Right atrium auricular region (tissue), 2 donors: Measurements from ENCODE around the gene NPHP4. TPM values are rescaled to one million over a fixed set of nuclear protein-coding genes. Genes with fewer than 3 reads are reported as not detected.

Source experiments
- DNase-seq: peaks from one replicate; pipeline ENCODE4 v3.0.0-alpha.2; 2019; ENCODE audit warnings: low spot score
- H3K27ac ChIP-seq, 2 donors: fragments of 200-600 bp; sonication (generic); 1 replicate in 1 of 2; 2 replicates in 1 of 2; pipeline ENCODE4 v1.5.1; 2016 to 2019
- H3K27me3 ChIP-seq, 2 donors: fragments of 200-600 bp; sonication (generic); one replicate each; pipeline versions ENCODE4 v1.5.1 to v1.6.0; 2017 to 2019
- H3K36me3 ChIP-seq: fragments of 200-600 bp; sonication (generic); one replicate; pipeline ENCODE4 v1.5.1; 2016
- H3K4me1 ChIP-seq, 2 donors: fragments of 200-600 bp; sonication (generic); one replicate each; pipeline versions ENCODE4 v1.5.1 to v1.6.0; 2017 to 2019
- H3K4me3 ChIP-seq, 2 donors: fragments of 200-600 bp; sonication (generic); 1 replicate in 1 of 2; 2 replicates in 1 of 2; pipeline ENCODE4 v1.5.1; 2017 to 2019; ENCODE audit warnings: mild to moderate bottlenecking in 1 of 2, moderate library complexity in 1 of 2
- H3K9me3 ChIP-seq, 2 donors: fragments of 200-600 bp; sonication (generic); one replicate each; pipeline ENCODE4 v1.5.1; 2019
- total RNA-seq, 2 donors: library from RNA; depleted of rRNA; stranded (reverse); fragments of >200 nt; gene quantifications; one replicate each; pipeline ENCODE4 v1.1.0, GENCODE V29; 2016
- TF ChIP-seq, protein P1 (sequence below), 2 donors: fragments of 200-600 bp; sonication (generic); IDR thresholded peaks; one replicate each; pipeline ENCODE4 v1.5.1; 2019; ENCODE audit warnings: antibody characterized with exemption in 2 of 2

The NPHP4 gene
- total RNA-seq, 2 donors from 2014 or later = 3.0 to 4.3 TPM

DNA sequence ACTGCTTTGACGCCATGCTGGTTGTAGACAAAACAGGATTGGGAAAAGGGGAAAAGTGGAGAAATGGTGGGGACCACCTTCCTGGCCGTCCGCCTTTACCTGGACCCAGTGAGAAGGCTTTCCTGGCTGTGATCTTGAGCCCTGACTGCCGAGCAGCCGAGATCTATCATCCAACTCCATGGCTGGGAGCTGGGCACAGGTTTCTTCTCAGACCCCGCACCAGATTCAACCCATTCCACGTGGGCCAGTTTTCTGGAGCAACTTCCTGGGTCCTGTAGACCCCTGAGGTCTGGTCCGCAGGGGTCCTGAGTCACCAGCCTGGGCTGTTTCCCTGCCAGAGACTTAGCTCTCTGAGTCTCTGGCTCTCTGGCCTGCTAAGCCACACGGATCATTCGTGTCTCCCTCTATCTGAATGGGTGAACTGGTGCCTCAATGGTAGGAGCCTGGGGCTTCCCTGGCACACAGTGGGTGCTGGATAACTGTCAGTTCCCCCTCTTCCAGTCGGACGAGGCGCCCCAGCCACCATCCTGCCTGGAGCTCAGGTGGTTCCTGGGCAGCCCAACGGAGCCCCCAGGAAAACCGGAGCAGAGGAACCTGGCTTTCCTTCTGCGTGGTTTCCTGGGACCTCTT is 4.5 kb upstream of the NPHP4 start:
- no peaks in the 10 kb centered on the region for H3K9me3 ChIP-seq
- no peaks in the 10 kb centered on the region for H3K27me3 ChIP-seq
- no peak overlapping the region for H3K27ac ChIP-seq
- no peak for DNase-seq
- peaks cover 0 to 23% of the 10 kb centered on the region in 2 donors for H3K4me1 ChIP-seq
- no peak overlapping the region for H3K4me3 ChIP-seq
- no peaks in the 10 kb centered on the region for H3K36me3 ChIP-seq
- TF ChIP-seq, protein P1, sequence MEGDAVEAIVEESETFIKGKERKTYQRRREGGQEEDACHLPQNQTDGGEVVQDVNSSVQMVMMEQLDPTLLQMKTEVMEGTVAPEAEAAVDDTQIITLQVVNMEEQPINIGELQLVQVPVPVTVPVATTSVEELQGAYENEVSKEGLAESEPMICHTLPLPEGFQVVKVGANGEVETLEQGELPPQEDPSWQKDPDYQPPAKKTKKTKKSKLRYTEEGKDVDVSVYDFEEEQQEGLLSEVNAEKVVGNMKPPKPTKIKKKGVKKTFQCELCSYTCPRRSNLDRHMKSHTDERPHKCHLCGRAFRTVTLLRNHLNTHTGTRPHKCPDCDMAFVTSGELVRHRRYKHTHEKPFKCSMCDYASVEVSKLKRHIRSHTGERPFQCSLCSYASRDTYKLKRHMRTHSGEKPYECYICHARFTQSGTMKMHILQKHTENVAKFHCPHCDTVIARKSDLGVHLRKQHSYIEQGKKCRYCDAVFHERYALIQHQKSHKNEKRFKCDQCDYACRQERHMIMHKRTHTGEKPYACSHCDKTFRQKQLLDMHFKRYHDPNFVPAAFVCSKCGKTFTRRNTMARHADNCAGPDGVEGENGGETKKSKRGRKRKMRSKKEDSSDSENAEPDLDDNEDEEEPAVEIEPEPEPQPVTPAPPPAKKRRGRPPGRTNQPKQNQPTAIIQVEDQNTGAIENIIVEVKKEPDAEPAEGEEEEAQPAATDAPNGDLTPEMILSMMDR (IDR thresholded peaks at IDR 0.05) = no peak

DNA sequence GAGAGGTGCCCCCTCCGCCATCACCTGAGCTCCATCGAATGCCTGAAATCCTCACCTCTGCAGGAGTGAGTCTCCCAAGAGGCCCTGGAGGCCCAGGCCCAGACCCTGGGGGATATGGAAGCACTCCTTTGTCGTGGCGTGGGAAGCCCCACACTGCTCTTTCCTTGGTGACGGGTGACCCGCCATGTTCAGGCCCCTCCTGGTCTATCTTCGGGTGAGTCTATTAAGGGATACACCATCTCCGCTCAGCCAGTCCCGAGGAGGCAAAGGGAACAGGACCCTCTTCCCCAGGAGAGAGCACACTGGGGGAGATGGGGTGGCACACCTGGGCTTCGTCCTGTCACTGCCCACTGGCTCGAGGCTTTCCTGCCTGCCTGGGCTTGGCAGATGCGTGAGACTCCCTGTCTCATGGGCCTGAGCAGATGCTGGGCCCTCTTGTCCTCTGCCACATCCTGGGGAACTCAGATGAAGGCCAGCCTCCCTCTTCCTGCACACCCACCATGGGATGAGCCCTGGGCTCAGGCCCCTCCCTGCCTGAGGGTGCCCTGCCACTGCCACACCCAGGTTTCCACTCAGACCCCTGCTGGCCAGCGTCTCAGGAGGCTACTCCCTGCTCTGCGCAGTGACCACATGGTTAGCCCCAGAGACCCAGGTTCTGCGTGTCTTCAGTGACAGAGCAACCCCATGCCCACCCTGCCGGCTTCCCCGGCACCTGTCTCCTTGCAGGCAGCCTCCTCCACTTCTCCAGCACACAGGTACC is 3.8 kb upstream of the NPHP4 start:
- Histone ChIP-seq H3K9me3 (no peaks in the 10 kb centered on the region), H3K4me3 (no peak overlapping the region), H3K27ac (no peak overlapping the region), H3K36me3 (no peaks in the 10 kb centered on the region), H3K27me3 (no peaks in the 10 kb centered on the region), H3K4me1 (peaks cover 0 to 20% of the 10 kb centered on the region in 2 donors)
- DNase-seq = no peak
- TF ChIP-seq, protein P1 (IDR thresholded peaks at IDR 0.05) = no peak

DNA sequence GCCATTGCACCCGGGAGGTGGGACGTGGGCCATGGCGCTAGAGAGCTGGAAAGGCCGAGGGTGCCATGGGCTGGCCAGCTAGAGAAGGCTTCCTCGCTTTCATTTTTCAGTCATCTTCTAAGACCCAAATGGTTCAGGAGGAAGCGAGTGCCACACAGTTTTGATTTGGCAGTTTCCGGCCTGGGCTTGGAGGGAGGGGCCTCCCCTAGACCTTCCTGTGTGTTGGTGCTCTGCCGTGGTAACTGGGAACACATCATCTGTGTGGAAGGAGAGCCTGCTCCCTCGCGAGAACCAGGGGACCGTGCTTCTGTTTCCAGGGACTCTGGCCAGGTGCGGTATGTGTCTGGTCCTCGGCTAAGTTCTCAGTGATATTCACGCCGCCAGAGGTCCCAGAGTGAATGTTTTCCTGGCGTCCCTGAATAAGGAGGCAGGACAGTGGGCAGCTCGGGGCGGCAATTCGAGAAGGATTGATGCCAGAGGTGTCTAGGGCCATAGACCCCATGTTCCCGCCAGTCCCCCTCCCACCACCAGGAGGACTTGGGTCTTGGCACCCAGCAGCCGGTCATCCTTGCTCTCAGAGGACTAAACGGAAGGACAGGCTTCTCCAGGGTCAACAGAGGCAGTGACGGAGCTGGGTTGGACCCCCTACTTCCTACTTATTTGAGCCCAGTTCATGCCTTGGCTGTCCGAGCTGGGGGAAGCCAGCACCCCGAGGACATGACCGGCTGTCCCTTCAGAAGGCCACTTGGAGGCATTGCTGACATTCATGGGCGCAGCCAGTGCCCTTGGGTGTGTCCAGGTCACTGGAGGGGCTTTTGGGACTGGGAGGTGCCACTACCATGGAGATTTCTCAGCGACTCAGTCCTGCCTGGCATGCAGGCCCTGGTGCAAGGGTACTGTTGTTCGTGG is 2.7 kb upstream of the NPHP4 start:
- Histone ChIP-seq H3K9me3 (no peaks in the 10 kb centered on the region), H3K36me3 (no peaks in the 10 kb centered on the region), H3K4me1 (peaks cover 0 to 30% of the 10 kb centered on the region in 2 donors), H3K27me3 (no peaks in the 10 kb centered on the region), H3K27ac (no peak overlapping the region), H3K4me3 (no peak overlapping the region)
- TF ChIP-seq, protein P1 (IDR thresholded peaks at IDR 0.05) = no peak
- no peak for DNase-seq

DNA sequence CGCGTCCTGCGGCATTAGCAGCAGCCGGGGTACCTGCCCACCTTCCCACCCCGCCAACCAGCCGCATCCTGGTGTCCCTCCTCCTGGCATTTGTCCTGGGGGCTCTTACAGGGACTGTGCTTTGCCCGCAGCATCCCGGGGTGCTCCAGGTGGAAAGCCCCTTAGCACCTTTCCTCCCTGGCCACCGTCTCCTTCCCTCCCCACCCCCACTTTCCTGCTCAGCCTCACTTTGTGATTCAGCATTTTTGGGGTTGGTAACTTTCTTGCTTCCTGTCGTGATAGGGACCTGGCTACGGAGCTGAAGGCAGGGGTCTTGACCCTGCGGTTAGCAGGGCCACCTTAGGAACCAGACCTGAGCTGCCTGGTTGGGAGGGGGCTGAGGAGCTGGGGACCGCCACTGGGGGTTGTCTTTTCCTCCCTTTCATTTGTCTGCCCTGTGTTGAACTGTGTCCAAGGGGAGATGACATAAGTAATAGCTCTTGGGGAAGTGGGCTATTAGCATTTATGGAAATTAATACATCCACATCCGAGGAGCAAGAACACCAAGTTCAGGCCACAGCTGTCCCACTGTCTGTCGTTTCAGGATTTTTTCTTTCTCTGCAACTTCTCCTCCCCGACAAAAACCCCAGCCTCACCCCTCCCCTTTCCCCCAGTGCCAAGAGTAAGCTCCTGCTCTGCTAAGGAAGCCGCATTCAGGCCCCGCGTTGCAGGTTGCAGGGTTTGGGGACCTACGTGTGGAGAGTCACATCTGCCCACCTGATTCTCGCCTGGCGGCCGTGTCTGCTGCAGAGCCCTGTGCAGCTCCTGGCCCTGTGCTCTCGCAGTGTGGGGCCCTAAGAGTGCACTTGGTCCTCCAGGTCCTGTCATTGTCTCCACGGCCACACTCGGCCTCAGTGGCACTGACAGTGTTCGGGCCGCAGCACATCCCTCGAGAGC is 1.6 kb upstream of the NPHP4 start:
- Histone ChIP-seq H3K4me3 (peak overlapping the region in 1 of 2 donors; percentile 91), H3K27me3 (no peaks in the 10 kb centered on the region)

More for the DNA sequence above, 1.6 kb upstream of the NPHP4 start:
- H3K4me1 ChIP-seq = peaks cover 0 to 30% of the 10 kb centered on the region in 2 donors
- no peak for DNase-seq
- H3K9me3 ChIP-seq = no peaks in the 10 kb centered on the region
- TF ChIP-seq, protein P1 (IDR thresholded peaks at IDR 0.05) = no peak
- no peaks in the 10 kb centered on the region for H3K36me3 ChIP-seq
- peak overlapping the region in 1 of 2 donors; percentile 91 for H3K27ac ChIP-seq
